Bronchial epithelial cell (primary cell): ENCODE results near the gene SDHAF2. TPM values are rescaled to one million over a fixed set of nuclear protein-coding genes. Genes with fewer than 3 reads are reported as not detected.
A peak's percentile ranks its signal among the peaks of the same experiment; 100 is the strongest.
"Not testable (repeated sequence)": the region's sequence is repeated elsewhere in the genome, so short reads cannot be mapped to it uniquely, and the experiment has no call there.

Experiments
- DNase-seq: peaks from one replicate; pipeline ENCODE4 v3.0.0-alpha.2; 2010; ENCODE audit warnings: low read depth
- FAIRE-seq: peaks from 2 replicates; lab custom pipeline; 2011; peaks lifted over from hg19 to GRCh38; lab: Jason Lieb, UNC
- H3K27me3 ChIP-seq: 2 replicates; pipeline ENCODE4 v1.5.1; 2011; ENCODE audit warnings: low read length; ENCODE audit not compliant: control insufficient read depth, insufficient read depth
- H3K36me3 ChIP-seq: 2 replicates; pipeline ENCODE4 v1.5.1; 2011; ENCODE audit warnings: low read length; ENCODE audit not compliant: control insufficient read depth, insufficient read depth
- H3K4me3 ChIP-seq: 2 replicates; pipeline ENCODE4 v1.5.1; 2011; ENCODE audit warnings: mild to moderate bottlenecking, low read depth, low read length, control low read depth
- CTCF ChIP-seq: IDR thresholded peaks from 2 replicates; pipeline ENCODE4 v1.5.1; 2011; ENCODE audit warnings: mild to moderate bottlenecking, moderate library complexity, low read length, control low read depth, inconsistent platforms; ENCODE audit not compliant: insufficient read depth, severe bottlenecking
- total RNA-seq: library from RNA; depleted of rRNA; stranded (reverse); fragments of >200 nt; gene quantifications from 2 replicates; pipeline ENCODE4 v1.2.1, GENCODE V29; 2014

Gene SDHAF2
- 35.3 and 51.3 TPM in 2 replicates for total RNA-seq

- TF ChIP-seq CTCF, result no peak
- H3K36me3 ChIP-seq, result peaks cover 14% of the 10 kb centered on the region
- peak within 1 kb of the TSS; percentile 97 for H3K4me3 ChIP-seq
- DNase-seq, result peak; percentile 84
- H3K27me3 ChIP-seq, result no peaks in the 10 kb centered on the region
- FAIRE-seq, result no peak
Measured at GRCh38 chr11:61429691-61430582, at the start of gene SDHAF2, which contains the start of gene CPSF7. TSS of gene SDHAF2 (plus strand) at chr11:61430124. CDS start at chr11:61430147, 23 bp downstream. TSS of gene CPSF7 (minus strand) at chr11:61429975. CDS start at chr11:61429235, 740 bp downstream.

GRCh38 chr11:61380884-61381283, 49.0 kb upstream of the SDHAF2 start:
- TF ChIP-seq CTCF, result no peak
- no peak for FAIRE-seq
- Histone ChIP-seq H3K27me3 (no peaks in the 10 kb centered on the region), H3K4me3 (no peak overlapping the region), H3K36me3 (no peaks in the 10 kb centered on the region)
- no peak for DNase-seq

- not testable (repeated sequence) for DNase-seq, H3K36me3 ChIP-seq, H3K27me3 ChIP-seq, H3K4me3 ChIP-seq, FAIRE-seq
Measured at GRCh38 chr11:61383859-61384258, 46.1 kb upstream of the SDHAF2 start.

GRCh38 chr11:61384271-61385242, 45.4 kb upstream of the SDHAF2 start:
- no peaks in the 10 kb centered on the region for H3K27me3 ChIP-seq
- peak; percentile 52 for DNase-seq
- no peaks in the 10 kb centered on the region for H3K36me3 ChIP-seq
- TF ChIP-seq CTCF, result peak; percentile 60
- H3K4me3 ChIP-seq, result no peak overlapping the region
- no peak for FAIRE-seq

- no peaks in the 10 kb centered on the region for H3K27me3 ChIP-seq
- no peak overlapping the region for H3K4me3 ChIP-seq
- TF ChIP-seq CTCF, result no peak
- H3K36me3 ChIP-seq, result peaks cover 2% of the 10 kb centered on the region
- FAIRE-seq (no peak), DNase-seq (no peak)
Measured at GRCh38 chr11:61390161-61390560, 39.8 kb upstream of the SDHAF2 start.
